Epithelial cell of esophagus (primary cell): ENCODE results near the gene ABHD17A.

Experiments used
- DNase-seq: peaks from one replicate; pipeline ENCODE4 v3.0.0; 2010; ENCODE audit warnings: low read depth
- H3K4me3 ChIP-seq: 2 replicates; pipeline ENCODE4 v1.5.1; 2011; ENCODE audit warnings: mild to moderate bottlenecking, low read length, control low read depth
- CTCF ChIP-seq: IDR thresholded peaks from 2 replicates; pipeline ENCODE4 v1.5.1; 2011; ENCODE audit warnings: low read depth, mild to moderate bottlenecking, low read length, control low read depth, inconsistent platforms; ENCODE audit not compliant: insufficient read depth; ENCODE audit errors: missing control alignments

Gene ABHD17A

GRCh38 chr19:1905110-1905862 is 20.0 kb upstream of the ABHD17A start, which contains the start of the genes ADAT3 and SCAMP4:
ADAT3 (plus strand) TSS chr19:1905399; CDS start chr19:1912048, 6,649 bp downstream.
SCAMP4 (plus strand) TSS chr19:1905399; CDS start chr19:1915020, 9,621 bp downstream.
- TF ChIP-seq CTCF: no peak
- peak; percentile 100 for DNase-seq
- H3K4me3 ChIP-seq: peak within 1 kb of the TSS; percentile 64

DNA sequence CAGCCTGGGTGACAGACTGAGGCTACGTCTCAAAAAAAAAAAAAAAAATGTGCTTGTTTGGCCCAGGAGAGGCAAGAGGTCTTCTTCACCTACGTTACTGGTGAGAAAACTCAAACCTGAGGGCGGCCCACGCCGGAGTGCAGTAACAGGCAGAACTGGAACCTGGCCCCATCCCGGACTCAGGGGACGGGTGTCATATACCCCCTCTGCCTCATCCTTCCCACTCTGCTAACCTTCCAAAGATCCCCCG is 19.5 kb upstream of the ABHD17A start:
- DNase-seq: no peak
- peak overlapping the region; percentile 52 for H3K4me3 ChIP-seq
- TF ChIP-seq CTCF: no peak

- no peak for DNase-seq
- no peak for TF ChIP-seq CTCF
- no peak overlapping the region for H3K4me3 ChIP-seq
Measured at GRCh38 chr19:1902923-1903322, 17.6 kb upstream of the ABHD17A start.

GRCh38 chr19:1901940-1902404 is 16.7 kb upstream of the ABHD17A start:
- H3K4me3 ChIP-seq: no peak overlapping the region
- DNase-seq: no peak
- no peak for TF ChIP-seq CTCF

GRCh38 chr19:1896508-1896907 is 11.2 kb upstream of the ABHD17A start:
- DNase-seq: no peak
- no peak overlapping the region for H3K4me3 ChIP-seq
- TF ChIP-seq CTCF: no peak

DNA sequence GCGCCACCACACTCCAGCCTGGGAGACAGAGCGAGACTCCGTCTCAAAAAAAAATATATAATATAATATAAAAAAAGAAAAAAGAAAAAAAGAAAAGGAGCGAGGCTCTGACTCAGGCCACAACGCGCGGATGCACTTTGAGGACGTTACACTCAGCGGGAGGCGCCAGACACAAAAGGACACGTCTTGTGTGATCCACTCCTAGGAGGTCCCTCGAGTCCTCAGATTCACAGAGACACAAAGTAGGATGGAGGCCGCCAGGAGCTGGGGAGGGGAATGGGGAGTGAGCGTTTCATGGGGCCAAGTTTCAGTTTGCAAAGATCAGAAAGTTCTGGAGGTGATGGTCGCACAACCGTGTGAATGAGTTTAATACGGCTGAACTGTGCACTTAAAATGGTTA is 8.5 kb upstream of the ABHD17A start:
- no peak for TF ChIP-seq CTCF
- no peak for DNase-seq
- H3K4me3 ChIP-seq: no peak overlapping the region

DNA sequence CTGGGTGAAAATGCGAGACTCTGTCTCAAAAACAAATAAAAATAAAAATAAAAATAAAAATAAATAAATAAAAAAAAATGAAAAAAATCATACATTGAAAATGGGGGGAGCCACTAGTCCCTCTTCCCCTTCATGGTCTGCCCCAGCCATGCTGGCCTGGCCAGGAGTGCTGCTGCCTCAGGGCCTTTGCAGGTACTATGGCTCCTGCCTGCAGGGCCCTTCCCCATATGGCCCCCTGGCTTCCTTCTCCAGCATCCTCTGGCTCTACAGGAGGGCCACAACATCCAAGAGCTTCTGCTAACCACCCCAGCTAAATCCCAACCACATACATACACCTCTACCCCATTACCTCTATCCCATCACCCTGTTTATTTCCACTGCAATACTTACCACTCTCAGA is 4.6 kb upstream of the ABHD17A start:
- H3K4me3 ChIP-seq: no peak overlapping the region
- no peak for TF ChIP-seq CTCF
- no peak for DNase-seq
